Endothelial cell of umbilical vein (primary cell): ENCODE results near the gene LHFPL2. TPM values are rescaled to one million over a fixed set of nuclear protein-coding genes. Genes with fewer than 3 reads are reported as not detected.

Source experiments
- BruUV-seq: library from RNA; stranded (reverse); fragments of 400-500 nt; replicated peaks from 2 replicates; lab custom pipeline; 2021; lab: Mats Ljungman, UMichigan
- CTCF ChIA-PET: fragments of 300-600, 350-600 bp; sonication (Branson Sonifier 250); formaldehyde crosslinking; loops from one replicate; lab custom pipeline; 2021; ENCODE audit warnings: antibody characterized with exemption, inconsistent platforms; lab: Charles Lee
- POLR2A ChIA-PET: fragments of 300-600, 350-600 bp; sonication (Branson Sonifier 250); formaldehyde crosslinking; loops from one replicate; lab custom pipeline; 2021; ENCODE audit warnings: antibody characterized with exemption, inconsistent platforms; lab: Charles Lee
- DNase-seq: peaks from one replicate; pipeline ENCODE4 v3.0.0-alpha.2; 2011; ENCODE audit warnings: low read depth, low spot score
- FAIRE-seq: peaks from 2 replicates; lab custom pipeline; 2011; peaks lifted over from hg19 to GRCh38; lab: Jason Lieb, UNC
- H2AFZ ChIP-seq: 2 replicates; pipeline ENCODE4 v1.6.0; 2012; ENCODE audit warnings: low read depth, low read length, control low read depth, inconsistent platforms
- H3K27ac ChIP-seq: 2 replicates; pipeline ENCODE4 v1.5.1; 2011; ENCODE audit warnings: low read depth, mild to moderate bottlenecking, control low read depth, low read length, moderate library complexity; ENCODE audit not compliant: insufficient read depth
- H3K27me3 ChIP-seq, 2 experiments: 2 replicates each; pipeline versions ENCODE4 v1.6.0 to v1.6.1; 2011; ENCODE audit warnings: low read length in 2 of 2, mixed read lengths in 1 of 2; ENCODE audit not compliant: control insufficient read depth in 2 of 2, insufficient read depth in 2 of 2
- H3K36me3 ChIP-seq, 2 experiments: 2 replicates in 1 of 2; 3 replicates in 1 of 2; pipeline ENCODE4 v1.5.1; 2011; ENCODE audit warnings: low read length in 2 of 2, mild to moderate bottlenecking in 1 of 2, moderate library complexity in 1 of 2; ENCODE audit not compliant: control insufficient read depth in 2 of 2, insufficient read depth in 2 of 2; ENCODE audit errors: extremely low read depth in 1 of 2
- H3K4me1 ChIP-seq: 3 replicates; pipeline ENCODE4 v1.5.1; 2011; ENCODE audit warnings: mild to moderate bottlenecking, low read length; ENCODE audit not compliant: control insufficient read depth, insufficient read depth; ENCODE audit errors: extremely low read depth
- H3K4me2 ChIP-seq: 2 replicates; pipeline ENCODE4 v1.6.1; 2011; ENCODE audit warnings: low read length, control low read depth, mixed read lengths; ENCODE audit not compliant: insufficient read depth
- H3K4me3 ChIP-seq, 3 experiments: fragments of 200-600 bp in 1 of 3; sonication (generic), shearing (Covaris generic) in 1 of 3; replicated peaks in 1 of 3; 2 replicates each; pipeline ENCODE4 v1.5.1; 2011 to 2016; ENCODE audit warnings: control low read depth in 3 of 3, low read length in 3 of 3, mild to moderate bottlenecking in 2 of 3, inconsistent platforms in 1 of 3, low read depth in 1 of 3, moderate library complexity in 1 of 3; ENCODE audit not compliant: insufficient read depth in 1 of 3
- H3K79me2 ChIP-seq: 2 replicates; pipeline ENCODE4 v1.6.0; 2012; ENCODE audit warnings: low read length, inconsistent platforms; ENCODE audit not compliant: control insufficient read depth, insufficient read depth
- H3K9ac ChIP-seq: replicated peaks from 2 replicates; pipeline ENCODE3; 2011; ENCODE audit warnings: low read length, control low read depth; ENCODE audit not compliant: insufficient read depth; ENCODE audit errors: extremely low read depth
- H3K9me1 ChIP-seq: replicated peaks from 3 replicates; pipeline ENCODE4 v1.6.0; 2011; ENCODE audit warnings: mild to moderate bottlenecking, low read length; ENCODE audit not compliant: control insufficient read depth, insufficient read depth; ENCODE audit errors: extremely low read depth
- H3K9me3 ChIP-seq: replicated peaks from 2 replicates; pipeline ENCODE4 v1.5.1; 2012; ENCODE audit warnings: low read length, inconsistent platforms; ENCODE audit not compliant: control insufficient read depth, insufficient read depth
- H4K20me1 ChIP-seq: replicated peaks from 2 replicates; pipeline ENCODE3; 2011; ENCODE audit warnings: mild to moderate bottlenecking, low read length; ENCODE audit not compliant: control insufficient read depth, insufficient read depth; ENCODE audit errors: extremely low read depth
- EZH2 ChIP-seq: IDR thresholded peaks from 2 replicates; pipeline ENCODE4 v1.6.1; 2012; ENCODE audit warnings: borderline replicate concordance, low read depth, mild to moderate bottlenecking, moderate library complexity, low read length, inconsistent platforms; ENCODE audit not compliant: severe bottlenecking
- FOS ChIP-seq: IDR thresholded peaks from 2 replicates; pipeline ENCODE4 v1.6.1; 2011; ENCODE audit warnings: mild to moderate bottlenecking, low read length, moderate library complexity, borderline replicate concordance; ENCODE audit not compliant: insufficient read depth
- GATA2 ChIP-seq: IDR thresholded peaks from 2 replicates; pipeline ENCODE4 v1.7.0; 2011; ENCODE audit warnings: low read depth, mild to moderate bottlenecking, moderate library complexity, mixed read lengths, low read length; ENCODE audit not compliant: insufficient read length, insufficient read depth
- JUN ChIP-seq: IDR thresholded peaks from 2 replicates; pipeline ENCODE4 v1.6.1; 2011; ENCODE audit warnings: borderline replicate concordance, low read depth; ENCODE audit not compliant: insufficient read length, insufficient read depth
- MYC ChIP-seq: IDR thresholded peaks from one replicate; pipeline ENCODE4 v1.6.1; 2011; ENCODE audit warnings: mild to moderate bottlenecking, low read depth, low read length
- POLR2A ChIP-seq: IDR thresholded peaks from 2 replicates; pipeline ENCODE4 v1.6.1; 2012; ENCODE audit warnings: low read depth, mild to moderate bottlenecking, control low read depth, low read length
- POLR2AphosphoS5 ChIP-seq: IDR thresholded peaks from 2 replicates; pipeline ENCODE4 v1.6.1; 2012; ENCODE audit warnings: low read depth, mild to moderate bottlenecking, control low read depth, low read length, moderate library complexity; ENCODE audit not compliant: insufficient read depth
- dilution Hi-C: fragments of 300-500 bp; cut with MboI; formaldehyde crosslinking; loops from one replicate; pipeline ENCODE4 v1.15.0; 2019; ENCODE audit warnings: low sequenced_read_pairs; ENCODE audit not compliant: extremely low pct_ligation_motif_present
- intact Hi-C: fragments of 100-400 bp; cut with micrococcal nuclease; formaldehyde crosslinking; loops from one replicate; pipeline ENCODE4 v1.10.0; 2022
- polyA plus RNA-seq, 4 experiments: library from polyadenylated mRNA; depleted of rRNA in 3 of 4; stranded (reverse) in 3 of 4; unstranded in 1 of 4; fragments of >200 nt; gene quantifications; 2 replicates each; pipeline versions ENCODE4 v1.2.1 to v1.2.3, GENCODE V29; 2011 to 2012; ENCODE audit warnings: missing spikeins in 1 of 4
- total RNA-seq: library from RNA; stranded (reverse); gene quantifications from 2 replicates; pipeline ENCODE4 v1.2.3, GENCODE V29; 2021
- TF ChIP-seq, protein P1 (sequence below), 2 donors: IDR thresholded peaks; 1 replicate in 1 of 2; 2 replicates in 1 of 2; pipeline ENCODE4 v1.5.1; 2011; ENCODE audit warnings: low read length in 2 of 2, mild to moderate bottlenecking in 2 of 2, moderate library complexity in 2 of 2, control low read depth in 1 of 2, inconsistent platforms in 1 of 2, low read depth in 1 of 2; ENCODE audit not compliant: insufficient read depth in 1 of 2; ENCODE audit errors: extremely low read depth in 1 of 2
- TF ChIP-seq, protein P2 (sequence below): IDR thresholded peaks from 2 replicates; pipeline ENCODE4 v1.6.1; 2011; ENCODE audit not compliant: insufficient read depth, insufficient read length

The LHFPL2 gene
- total and polyA plus RNA-seq, 2 donors (not counting 3 experiments of a cell fraction or from before 2014, with no cell fraction given) = 9.6 to 36.3 TPM

DNA sequence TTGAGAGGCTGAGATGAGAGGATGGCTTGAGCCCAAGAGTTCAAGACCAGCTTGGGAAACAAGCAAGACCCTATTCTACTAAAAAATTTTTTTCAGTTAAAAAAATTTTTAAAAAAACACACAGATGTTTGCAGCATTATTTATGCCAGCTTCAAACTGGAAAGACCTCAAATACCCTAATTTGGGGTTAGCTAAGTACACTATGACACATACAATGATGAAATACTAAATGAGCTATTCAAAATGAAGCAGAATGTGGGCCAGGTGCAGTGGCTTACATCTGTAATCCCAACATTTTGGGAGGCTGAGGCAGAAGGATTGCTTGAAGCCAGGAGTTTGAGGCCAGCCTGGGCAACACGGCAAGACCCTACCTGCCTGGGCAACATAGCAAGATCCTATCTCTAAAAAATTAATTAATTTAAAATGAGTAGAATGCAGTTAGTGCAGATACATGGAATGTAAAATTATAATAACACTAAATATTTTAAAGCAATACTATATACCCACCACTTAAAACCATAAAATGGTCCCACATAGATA lies 44.9 kb downstream of the LHFPL2 start:
- peaks cover 24% of the 10 kb centered on the region for H3K4me1 ChIP-seq
- dilution Hi-C loops (no loop called here), intact Hi-C loops (no loop called here)
- H3K36me3 ChIP-seq = peaks cover 0 to 3% of the 10 kb centered on the region in 2 experiments
- ChIA-PET CTCF (interaction anchor here (1.4 kb wide), 1 partner anchor 36 kb away, joined by 3 read pairs; no protein-coding TSS in a partner anchor), POLR2A (no interaction called here)
- no peaks in the 10 kb centered on the region for H4K20me1 ChIP-seq
- no peak overlapping the region for H3K9ac ChIP-seq
- no peak overlapping the region for H2AFZ ChIP-seq
- no peak overlapping the region for H3K27ac ChIP-seq
- no peak for DNase-seq
- H3K4me2 ChIP-seq = no peak overlapping the region
- TF ChIP-seq MYC = no peak
- no peak for TF ChIP-seq FOS
- no peak for TF ChIP-seq GATA2
- TF ChIP-seq, protein P1, sequence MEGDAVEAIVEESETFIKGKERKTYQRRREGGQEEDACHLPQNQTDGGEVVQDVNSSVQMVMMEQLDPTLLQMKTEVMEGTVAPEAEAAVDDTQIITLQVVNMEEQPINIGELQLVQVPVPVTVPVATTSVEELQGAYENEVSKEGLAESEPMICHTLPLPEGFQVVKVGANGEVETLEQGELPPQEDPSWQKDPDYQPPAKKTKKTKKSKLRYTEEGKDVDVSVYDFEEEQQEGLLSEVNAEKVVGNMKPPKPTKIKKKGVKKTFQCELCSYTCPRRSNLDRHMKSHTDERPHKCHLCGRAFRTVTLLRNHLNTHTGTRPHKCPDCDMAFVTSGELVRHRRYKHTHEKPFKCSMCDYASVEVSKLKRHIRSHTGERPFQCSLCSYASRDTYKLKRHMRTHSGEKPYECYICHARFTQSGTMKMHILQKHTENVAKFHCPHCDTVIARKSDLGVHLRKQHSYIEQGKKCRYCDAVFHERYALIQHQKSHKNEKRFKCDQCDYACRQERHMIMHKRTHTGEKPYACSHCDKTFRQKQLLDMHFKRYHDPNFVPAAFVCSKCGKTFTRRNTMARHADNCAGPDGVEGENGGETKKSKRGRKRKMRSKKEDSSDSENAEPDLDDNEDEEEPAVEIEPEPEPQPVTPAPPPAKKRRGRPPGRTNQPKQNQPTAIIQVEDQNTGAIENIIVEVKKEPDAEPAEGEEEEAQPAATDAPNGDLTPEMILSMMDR (IDR thresholded peaks at IDR 0.05; ENCODE audit: extremely low read depth in 1 of 2, insufficient read depth in 1 of 2, low read depth in 1 of 2, low read length in 2 of 2) = no peak
- TF ChIP-seq POLR2AphosphoS5 = no peak
- no peak for TF ChIP-seq EZH2
- TF ChIP-seq JUN = no peak
- TF ChIP-seq, protein P2, sequence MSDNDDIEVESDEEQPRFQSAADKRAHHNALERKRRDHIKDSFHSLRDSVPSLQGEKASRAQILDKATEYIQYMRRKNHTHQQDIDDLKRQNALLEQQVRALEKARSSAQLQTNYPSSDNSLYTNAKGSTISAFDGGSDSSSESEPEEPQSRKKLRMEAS = no peak
- TF ChIP-seq POLR2A = no peak
- no peaks in the 10 kb centered on the region for H3K9me1 ChIP-seq
- BruUV-seq = no TSS peak
- no peak overlapping the region for H3K4me3 ChIP-seq
- no peak for FAIRE-seq
- H3K27me3 ChIP-seq = no peaks in the 10 kb centered on the region
- peaks cover 5% of the 10 kb centered on the region for H3K79me2 ChIP-seq
- no peaks in the 10 kb centered on the region for H3K9me3 ChIP-seq
